GM19467 (cell line): Measurements from ENCODE around the gene CXCL12.

Experiments
- ATAC-seq: cut with Tn5 transposase; IDR thresholded peaks from one replicate; pipeline ENCODE4 v1.9.1; 2021; ENCODE audit warnings: mild to moderate bottlenecking, moderate library complexity; ENCODE audit not compliant: unreplicated experiment

The CXCL12 gene

DNA sequence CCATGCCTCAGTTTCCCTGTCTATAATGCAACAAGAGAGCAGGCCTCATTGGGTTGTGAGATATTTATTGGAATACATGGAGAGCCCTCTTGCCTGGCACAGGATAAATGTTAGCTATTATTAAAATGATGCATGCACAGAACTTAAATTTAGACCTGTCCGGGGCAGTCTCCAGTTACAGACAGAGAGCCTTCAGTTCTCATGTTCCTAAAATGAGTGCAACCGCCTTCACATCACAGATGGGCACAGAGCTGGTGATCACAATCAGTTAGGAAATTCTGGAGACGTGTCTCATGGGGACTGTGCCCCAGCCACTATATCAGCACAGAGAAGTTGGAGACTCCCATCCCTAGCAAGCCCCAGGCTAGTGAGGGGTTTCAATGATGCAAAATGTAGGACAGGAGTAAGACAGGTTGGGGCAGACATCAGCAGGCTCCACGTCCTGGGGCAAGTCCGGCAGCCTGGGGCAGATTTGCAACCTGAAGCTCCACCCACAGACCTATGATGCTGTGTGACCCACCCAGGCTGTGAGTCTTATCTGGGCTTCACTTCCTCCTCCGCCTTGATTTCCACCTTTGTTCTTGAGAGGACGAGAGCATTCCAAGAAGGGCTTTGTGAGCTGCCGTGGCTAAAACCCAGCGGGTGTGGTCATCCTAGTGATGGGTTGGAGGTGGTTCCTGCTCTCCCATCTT is 49.4 kb downstream of the CXCL12 start:
- ATAC-seq = no peak

DNA sequence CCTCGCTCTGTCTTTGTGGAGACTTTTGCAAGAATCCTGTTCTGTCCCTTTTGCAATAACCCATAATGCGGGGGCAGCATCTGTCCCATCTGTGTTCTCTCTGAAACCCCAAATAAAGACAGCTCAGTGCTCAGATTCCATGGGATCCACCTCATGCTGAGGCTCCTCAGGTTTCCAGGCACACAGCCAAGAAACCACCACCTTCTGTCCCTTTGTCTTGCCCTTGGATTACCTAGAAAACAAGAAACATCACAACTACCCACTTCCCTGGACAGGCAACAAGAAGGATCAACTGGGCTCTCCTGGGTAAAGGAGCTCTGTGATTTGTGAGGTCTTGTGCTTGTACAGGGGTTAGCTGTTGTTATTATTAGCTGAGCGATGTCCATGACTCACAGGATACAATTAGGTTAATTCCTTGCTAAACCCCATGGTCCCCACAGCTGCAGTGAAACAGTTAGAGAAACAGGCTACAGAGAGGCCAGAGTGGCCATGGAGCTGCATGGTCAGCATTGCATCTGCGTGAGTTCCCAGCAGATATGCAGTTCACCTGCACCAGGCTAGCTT is 50.2 kb downstream of the CXCL12 start:
- no peak for ATAC-seq

DNA sequence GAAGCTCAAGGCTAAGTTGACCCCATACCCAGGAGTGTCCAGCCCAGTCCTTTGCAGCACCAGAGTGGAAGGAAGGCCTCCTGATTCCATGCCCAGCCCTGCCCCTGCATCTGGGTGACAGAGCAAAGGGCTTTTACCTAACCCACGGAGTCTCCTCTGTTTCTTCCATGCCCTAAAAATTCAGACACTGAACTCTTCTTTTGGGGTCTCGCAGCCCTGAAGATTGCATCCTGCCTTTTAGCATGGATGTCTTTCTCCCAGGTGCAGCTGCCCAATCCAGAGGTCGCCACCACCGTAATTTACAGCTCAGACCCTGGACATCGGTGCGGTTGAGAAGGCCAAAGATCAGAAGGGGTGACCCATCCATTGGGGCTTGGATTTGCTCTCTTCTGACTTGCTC is 50.8 kb downstream of the CXCL12 start:
- no peak for ATAC-seq

DNA sequence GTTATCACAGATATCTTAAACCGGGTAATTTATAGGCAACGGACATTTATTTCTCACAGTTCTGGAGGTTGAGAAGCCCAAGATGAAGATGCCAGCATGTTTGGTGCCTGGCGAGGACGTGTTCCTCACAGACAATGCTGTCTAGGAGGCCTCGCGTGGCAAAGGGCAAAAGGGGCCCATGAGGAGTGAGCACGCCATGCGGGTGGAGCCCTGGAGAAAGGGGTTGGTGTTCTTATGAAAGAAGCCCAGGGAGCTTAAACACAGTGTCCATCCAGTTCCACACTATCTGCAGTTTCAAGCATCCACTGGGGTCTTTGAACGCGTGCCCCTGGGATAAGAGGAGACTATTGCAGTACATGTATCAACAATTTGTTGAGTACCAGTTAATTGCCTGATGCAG is 51.4 kb downstream of the CXCL12 start:
- ATAC-seq = no peak

DNA sequence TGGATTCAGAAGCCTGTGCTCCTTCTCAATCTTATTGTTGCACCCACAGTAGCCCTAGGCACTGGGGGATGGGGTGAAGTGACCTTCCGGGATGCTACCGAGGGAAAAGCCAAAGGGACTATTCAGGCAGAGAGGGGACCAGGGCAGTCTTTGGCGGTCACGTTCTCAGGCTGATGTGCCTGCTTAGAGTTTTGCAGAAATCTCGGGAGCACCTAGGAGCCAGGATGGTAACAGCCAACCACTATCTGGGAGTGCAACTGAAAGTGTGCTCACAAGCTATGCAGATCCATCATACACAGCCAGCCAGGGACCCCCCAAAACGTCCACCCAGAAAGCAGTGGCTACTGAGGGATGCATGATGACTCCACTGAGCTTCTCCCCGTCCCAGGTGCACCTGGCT is 52.4 kb downstream of the CXCL12 start:
- ATAC-seq = no peak

DNA sequence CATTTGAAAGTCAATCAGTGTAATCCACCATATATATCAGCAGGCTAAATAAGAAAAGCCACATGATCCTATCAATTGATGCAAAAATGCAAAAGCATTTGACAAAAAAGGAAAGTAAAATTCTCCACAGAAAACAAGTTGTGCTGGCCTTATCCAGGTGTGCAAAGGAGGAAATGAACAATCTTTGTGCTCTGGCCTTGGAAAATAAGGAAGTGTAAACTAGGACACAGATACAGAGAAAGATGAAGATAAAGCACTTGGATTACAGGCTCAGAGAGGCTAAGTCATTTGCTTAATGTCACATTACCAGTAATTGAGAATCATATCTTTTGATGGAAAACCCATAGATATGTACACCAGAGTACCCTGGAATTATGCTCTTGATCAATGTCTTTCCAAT is 54.5 kb downstream of the CXCL12 start:
- ATAC-seq = no peak

DNA sequence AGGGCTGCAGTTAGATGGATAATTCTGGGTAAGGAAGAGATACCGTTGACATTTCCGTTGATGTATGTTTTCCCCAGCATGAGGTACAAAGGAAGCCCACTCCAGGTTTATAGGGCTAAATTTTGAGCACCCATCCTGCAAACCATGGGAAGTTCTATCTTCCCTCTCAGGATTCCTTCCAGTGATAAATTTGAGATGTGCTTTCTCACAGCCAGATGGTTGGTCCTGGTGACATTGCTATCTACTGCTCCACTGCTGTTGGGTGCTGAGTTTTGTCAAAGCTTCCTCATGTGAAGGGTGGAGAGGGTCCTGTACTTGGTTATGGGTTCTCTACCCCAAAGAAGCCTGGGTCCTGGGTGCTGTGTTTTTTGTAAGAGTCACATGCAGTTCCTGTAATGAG is 57.4 kb downstream of the CXCL12 start:
- no peak for ATAC-seq
